NCI-H2107 treated with DMSO at 0.1 percent for 48 hours (cell line): ENCODE results near the gene OR6V1.

Experiments
- DNase-seq: peaks from one replicate; lab custom pipeline; 2025; ENCODE audit not compliant: unreplicated experiment; lab: John Stamatoyannopoulos, UW

The OR6V1 gene

GRCh38 chr7:143052041-143052440 is at the start of gene OR6V1:
OR6V1 (plus strand) TSS chr7:143052341; CDS start chr7:143052341, 0 bp downstream.
- DNase-seq, result no peak

- no peak for DNase-seq
These were observed 49.2 kb upstream of the OR6V1 start for GRCh38 chr7:143002898-143003297.

DNA sequence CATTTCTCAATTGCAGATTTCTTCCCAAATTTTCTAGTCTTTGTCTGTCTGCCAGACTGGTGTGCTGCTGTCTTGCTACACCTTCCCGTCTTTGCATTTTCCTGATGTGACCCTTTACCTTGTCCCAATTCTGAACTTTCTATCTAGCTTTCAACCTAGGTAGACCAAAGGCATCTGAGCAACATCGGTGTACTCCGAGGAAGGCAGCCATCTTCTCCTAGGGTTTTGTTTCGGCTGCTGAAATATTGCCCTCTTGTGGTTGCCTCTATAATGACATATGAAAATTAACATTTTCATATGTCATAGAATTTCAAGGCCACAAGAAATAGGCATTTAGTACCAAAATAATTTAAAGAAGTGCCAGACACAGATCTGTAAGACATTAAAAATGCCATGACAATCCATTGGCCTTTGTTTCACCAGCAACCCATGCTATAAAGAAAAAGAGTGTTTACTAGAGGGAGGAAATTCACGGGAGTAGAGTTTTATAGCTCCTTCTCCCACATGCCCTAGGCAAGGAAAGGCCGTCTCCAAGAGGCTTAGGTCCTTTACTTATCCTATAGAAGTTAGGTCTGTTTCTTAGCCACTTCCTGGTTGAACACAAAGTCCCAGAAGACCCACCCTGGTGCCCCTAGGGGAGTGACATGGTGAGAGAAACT is 48.6 kb upstream of the OR6V1 start:
- peak; percentile 41 for DNase-seq

DNA sequence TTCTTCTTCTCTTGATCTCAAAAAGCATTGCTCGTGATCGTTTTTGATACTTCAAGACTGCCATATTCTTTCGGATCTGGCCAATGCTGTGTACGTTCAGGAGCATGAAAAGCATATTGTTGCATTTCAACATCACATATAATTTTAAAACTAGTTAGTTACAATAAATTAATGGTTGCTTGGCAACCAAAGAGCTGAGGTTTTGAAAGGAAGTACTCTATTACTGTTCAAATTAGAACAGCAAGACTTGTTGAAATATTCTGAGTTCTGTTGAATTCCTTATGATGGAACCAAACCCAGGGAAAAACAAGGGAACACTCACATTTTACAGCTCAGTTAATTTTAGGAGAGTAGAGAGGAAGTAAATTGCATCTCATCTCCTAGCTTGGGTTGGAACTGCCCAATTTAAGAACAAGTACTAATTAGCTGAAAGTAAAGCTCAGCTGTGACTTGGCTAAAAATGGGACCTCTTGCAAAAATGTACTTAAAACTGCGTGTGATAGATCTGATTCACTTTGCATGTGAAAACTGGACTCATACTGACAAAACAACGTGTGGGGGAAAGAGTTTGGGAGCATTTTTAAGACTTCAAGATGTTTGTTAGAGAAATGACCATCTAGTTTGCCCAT is 46.4 kb upstream of the OR6V1 start:
- DNase-seq, result no peak

DNA sequence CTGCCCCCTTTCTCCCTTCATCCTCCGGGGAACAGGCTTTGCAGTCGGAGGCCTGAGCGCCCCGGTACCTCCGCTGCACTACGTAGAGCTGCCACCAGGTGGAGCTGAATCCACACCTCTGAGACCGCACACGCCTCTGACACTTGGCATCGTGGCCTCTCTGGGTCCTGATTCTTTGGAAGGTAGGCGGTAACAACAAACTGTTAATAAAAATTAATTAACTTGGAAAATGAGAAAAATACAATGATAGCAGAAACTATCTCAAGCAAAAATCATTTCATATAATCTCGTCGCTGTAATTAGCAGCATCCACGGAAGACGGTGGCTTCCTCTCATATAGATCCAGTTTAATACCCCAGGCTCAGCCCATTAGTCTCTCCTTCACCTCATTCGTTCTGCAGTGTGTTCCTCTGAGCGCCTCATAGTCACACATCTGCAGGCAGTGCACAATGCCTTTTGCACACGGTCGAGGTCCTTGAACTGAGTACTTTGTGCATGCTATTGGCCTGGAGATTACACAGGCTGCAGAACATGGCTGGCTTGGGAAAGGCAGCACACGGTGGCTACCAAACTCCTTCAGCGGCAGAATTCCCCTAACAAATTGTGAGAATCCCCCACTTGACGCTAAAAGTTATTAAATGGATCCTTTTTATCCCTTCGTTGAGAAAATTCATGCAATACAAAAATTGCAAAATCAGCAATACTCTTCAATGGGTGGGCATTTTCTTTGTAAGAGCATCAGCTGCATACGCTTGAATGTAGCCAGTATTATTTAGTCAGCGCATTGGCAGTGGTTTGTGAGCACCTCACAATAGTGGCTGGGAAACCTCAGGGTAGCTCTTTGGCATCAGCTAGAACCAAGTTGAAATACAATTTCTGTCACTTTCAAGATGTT is 43.9 kb upstream of the OR6V1 start:
- peak; percentile 36 for DNase-seq

GRCh38 chr7:143012001-143012400 is 40.1 kb upstream of the OR6V1 start:
- DNase-seq, result no peak

- DNase-seq, result no peak
These were observed 39.7 kb upstream of the OR6V1 start for GRCh38 chr7:143012409-143012808.

DNA sequence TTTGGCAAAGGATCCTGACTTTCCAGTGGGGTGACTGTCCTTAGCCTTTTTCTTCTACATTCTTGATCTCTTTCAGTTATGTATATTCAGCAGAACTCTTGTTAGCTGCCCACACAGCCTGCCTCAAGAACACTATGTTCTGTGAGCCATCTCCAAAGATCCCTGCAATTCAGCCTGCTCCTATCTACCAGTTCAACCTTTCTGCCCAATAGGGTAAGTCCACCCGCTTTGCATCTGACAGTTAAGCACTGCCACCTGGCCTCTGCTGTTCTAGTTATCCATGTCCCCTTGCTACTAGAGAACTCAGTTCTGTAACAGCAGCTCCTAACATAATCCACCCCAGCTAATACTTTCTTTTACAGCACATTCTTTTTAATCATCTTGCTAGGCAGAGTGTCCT is 38.7 kb upstream of the OR6V1 start:
- DNase-seq, result no peak

DNA sequence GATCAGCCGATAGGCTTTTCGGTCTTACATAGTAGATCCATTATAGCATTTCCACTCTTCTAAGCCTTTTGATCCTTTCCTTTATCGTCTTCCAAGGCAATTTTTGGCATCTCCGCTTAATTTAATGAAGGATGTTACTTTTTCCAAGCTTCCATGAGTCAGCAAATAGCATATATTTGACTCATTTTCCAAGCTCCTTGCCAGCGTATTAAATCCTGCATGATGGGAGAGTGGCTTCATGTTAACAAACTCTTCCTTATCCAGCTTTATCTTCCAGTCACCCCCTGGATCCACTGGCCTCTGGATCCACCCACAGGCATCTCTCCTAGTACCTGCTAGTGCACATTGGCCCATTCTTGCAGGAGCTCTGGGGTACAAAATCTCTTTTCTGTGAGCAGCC is 38.2 kb upstream of the OR6V1 start:
- DNase-seq, result no peak

- DNase-seq, result no peak
These were observed 37.1 kb upstream of the OR6V1 start for GRCh38 chr7:143015084-143015483.

GRCh38 chr7:143015926-143016490 is 36.1 kb upstream of the OR6V1 start:
- DNase-seq, result no peak

DNA sequence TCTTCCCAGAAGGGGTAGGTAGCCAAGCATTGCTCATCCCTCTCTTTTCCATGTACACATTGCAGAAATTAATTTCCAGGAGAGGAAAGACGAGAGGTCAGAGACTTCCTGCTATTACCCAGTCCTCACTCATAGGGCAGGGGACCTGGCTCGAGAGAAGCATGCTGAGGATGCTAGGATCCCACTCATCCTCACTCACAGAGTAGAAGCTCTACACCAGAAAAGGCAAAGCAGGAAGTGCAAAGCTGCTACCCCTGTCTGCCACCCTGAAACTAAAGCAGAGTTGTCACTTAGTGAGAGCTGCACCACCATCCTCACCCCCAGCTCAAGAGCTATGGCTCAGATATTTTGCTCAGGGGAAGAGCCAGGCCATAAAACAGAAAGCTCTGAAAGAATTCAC is 35.1 kb upstream of the OR6V1 start:
- no peak for DNase-seq

DNA sequence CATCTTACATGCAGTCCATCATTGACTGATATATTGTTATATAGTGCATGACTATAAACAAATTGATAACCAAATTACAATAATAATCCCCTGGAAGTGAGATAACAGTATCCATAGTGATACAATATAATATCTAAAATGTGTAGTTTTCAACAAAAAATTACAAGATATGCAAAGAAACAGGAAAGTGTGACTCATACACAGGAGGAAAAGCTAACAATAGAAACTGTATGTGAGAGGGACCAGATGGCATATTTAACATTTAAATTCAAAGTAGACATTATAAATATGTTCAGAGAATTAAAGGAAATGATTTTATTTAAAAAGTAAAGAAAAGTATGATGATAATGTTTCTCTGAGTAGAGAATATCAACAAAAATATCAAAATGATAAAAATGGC is 33.2 kb upstream of the OR6V1 start:
- no peak for DNase-seq

DNA sequence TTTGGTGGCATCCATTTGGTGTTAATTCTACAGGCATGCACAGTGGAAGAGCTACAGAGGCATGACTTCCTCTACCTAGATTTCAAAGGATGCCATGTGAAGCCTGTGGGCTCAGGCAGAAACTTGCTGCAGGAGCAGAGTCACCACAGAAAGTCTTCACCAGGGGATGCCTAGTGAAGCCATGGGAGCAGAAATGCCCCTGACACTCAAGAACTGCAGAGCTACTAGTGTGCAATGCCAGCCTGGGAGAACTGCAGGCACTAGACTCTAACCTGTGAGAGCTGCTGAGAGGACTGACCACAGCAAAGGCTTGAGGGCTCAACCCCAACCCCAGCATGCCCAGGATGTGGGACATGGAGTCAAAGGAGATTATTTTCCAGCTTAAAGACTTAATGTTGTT is 29.1 kb upstream of the OR6V1 start:
- no peak for DNase-seq

DNA sequence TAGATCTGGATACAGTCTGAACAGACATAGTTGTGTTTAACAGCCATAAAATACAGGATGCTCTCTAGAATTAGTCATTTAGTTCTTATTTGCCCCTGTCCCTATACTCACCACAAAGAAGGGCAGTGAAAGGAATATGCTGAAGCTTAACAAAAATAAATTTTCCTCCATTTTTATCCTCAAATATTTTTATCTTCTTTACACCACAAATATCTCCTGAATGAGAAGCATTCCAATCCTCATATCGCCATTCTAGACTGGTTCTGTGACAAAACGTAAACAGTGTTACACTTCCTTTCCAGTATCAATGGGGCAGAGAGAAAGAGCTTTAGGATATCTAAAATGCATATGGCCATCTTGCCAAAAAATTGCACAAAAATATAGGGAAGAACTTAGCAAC is 26.8 kb upstream of the OR6V1 start:
- DNase-seq, result no peak

DNA sequence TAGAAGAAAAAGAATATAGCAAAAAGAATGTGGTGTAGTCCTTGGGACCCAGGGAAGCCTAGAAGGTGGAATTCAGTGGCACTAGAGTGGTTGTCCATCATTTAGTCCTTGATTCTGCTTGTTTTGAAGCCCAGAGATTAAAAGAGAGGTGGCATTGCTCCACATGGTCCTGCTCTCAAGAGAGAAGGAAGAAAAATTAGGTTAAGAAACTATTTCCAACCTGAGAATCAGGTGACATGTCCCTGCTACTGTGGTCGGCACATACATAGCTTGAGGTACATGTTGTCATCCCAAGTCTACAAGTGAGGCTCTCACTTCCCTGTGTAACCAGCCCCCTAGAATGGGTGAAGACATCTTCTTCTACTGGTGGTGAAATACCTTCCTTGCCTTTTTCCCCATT is 25.1 kb upstream of the OR6V1 start, which contains the start of gene OR9A2:
TSS of gene OR9A2 (minus strand) at position 101 of the 400 bp plus-strand sequence. CDS start at position 101, 0 bp downstream.
- no peak for DNase-seq

GRCh38 chr7:143027683-143028082 is 24.5 kb upstream of the OR6V1 start:
- DNase-seq, result no peak

GRCh38 chr7:143038635-143039034 is 13.5 kb upstream of the OR6V1 start:
- no peak for DNase-seq

DNA sequence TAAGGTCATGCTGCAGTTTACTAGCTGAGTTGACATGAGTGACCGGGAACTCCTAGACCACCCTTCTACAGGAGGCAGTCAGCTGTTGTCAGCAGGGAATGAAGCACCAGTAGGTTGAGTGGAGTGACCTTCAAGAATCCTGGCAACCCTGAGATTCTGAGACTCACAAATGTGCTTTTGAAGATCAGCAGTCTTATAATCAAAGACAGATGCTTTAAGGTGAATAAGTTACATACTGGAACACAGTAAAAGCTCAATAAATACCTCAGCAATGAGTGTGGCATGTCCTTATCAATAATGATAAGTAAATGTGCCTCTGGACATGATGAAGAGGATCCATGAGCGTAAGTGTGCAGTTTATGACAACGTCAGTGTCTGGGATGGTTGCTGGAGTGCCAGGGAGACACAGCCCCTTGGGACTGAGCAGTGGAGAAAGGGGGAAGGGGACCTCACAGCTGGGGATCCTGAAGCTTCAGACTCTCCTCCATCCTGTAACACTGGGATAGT is 11.9 kb upstream of the OR6V1 start:
- DNase-seq, result no peak

DNA sequence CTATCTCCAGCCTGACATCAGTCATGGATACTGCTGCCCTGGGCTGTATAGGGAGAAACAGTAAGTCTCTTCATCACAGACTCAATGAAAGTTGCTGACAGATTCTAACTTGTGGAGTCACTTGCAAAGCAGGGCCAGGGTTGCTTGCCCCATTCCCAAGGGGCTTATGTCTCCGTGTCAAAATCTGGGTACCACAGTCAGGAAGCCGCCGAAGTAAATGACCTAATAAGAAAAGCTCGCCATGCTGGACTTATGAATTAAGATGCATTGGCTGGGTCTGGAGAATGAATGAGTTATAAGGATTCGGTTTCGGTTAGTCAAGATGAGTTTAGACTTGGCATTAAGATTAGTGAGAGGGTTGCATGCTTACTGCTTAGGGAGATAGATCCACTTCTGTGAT is 10.8 kb upstream of the OR6V1 start:
- no peak for DNase-seq

DNA sequence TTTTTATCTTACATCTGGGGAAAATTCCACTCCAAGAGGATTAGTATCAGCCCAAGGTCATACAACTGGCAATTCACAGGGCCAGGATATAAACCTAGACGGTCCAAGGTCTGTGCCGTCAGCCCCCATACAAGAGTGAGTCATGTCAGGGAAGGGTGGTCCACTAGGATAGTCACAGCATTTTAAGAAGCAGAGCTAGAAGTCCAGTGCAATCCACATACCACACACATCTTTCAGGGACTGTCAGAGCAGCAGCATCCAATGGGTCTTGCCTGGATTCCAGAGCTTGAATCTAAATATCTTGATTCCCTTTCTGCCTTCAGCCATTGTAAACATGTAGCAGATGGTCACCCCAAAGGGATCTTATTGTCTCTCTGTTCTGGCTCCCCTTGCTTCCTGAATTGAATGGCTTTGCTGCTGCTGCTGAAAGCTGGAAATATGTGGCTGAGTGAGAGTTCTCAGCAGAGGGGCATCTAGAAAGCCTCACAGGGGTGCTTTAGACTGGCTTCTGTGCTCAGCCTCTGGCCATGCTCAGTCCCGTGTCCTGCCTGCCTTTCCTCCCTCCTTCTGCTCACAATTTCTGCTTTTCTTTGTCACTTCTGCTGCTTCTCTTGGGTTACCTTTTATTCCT is 9.9 kb upstream of the OR6V1 start:
- no peak for DNase-seq
